Activated naive CD8-positive, alpha-beta T cell (primary cell): ENCODE measurements around the gene CEP83.
"Not testable (repeated sequence)": the region's sequence is repeated elsewhere in the genome, so short reads cannot be mapped to it uniquely, and the experiment has no call there.

Source experiments
- H3K27ac Mint-ChIP-seq: one replicate; pipeline ENCODE4 v1.8.0; 2021; ENCODE audit warnings: mixed read lengths
- H3K27me3 Mint-ChIP-seq: one replicate; pipeline ENCODE4 v1.8.0; 2021; ENCODE audit warnings: mixed read lengths
- H3K36me3 Mint-ChIP-seq: one replicate; pipeline ENCODE4 v1.8.0; 2021; ENCODE audit warnings: mixed read lengths
- H3K4me1 Mint-ChIP-seq: one replicate; pipeline ENCODE4 v1.8.0; 2021; ENCODE audit warnings: low read depth, mixed read lengths
- H3K4me3 Mint-ChIP-seq: one replicate; pipeline ENCODE4 v1.8.0; 2021; ENCODE audit warnings: mild to moderate bottlenecking, mixed read lengths
- H3K9me3 Mint-ChIP-seq: one replicate; pipeline ENCODE4 v1.8.0; 2021; ENCODE audit warnings: low read depth, mixed read lengths

CEP83 gene

GRCh38 chr12:94458877-94459727, 565 bp downstream of the CEP83 start:
- H3K4me3 Mint-ChIP-seq, result peak overlapping the region; percentile 91
- peaks cover 34% of the 10 kb centered on the region for H3K4me1 Mint-ChIP-seq
- peak overlapping the region; percentile 88 for H3K27ac Mint-ChIP-seq
- H3K36me3 Mint-ChIP-seq, result peaks cover 16% of the 10 kb centered on the region
- peaks cover 3% of the 10 kb centered on the region for H3K27me3 Mint-ChIP-seq
- no peaks in the 10 kb centered on the region for H3K9me3 Mint-ChIP-seq

DNA sequence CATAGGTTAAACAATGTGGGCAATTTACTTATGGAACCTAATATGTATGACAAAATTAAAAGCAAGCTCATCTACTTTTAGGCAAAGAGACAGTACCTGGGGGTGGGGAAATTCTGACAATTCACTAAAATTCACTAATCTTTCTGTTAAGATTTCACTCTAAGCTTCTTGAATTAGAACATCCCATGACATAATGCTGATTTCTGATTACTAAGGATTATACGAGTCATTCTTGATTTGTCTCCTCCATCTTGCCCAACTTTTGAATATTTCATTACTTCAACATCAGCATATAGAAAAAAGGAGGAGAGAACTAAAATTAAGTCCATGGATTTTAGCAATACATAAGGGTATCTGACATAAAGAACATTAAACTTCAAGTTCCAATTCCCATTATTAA, 2.4 kb downstream of the CEP83 start:
- Mint-ChIP-seq H3K27ac (peak overlapping the region; percentile 41), H3K9me3 (peaks cover 5% of the 10 kb centered on the region), H3K4me3 (peak overlapping the region; percentile 91), H3K4me1 (peaks cover 43% of the 10 kb centered on the region), H3K27me3 (peaks cover 3% of the 10 kb centered on the region), H3K36me3 (peaks cover 28% of the 10 kb centered on the region)

GRCh38 chr12:94454318-94454717, 5.3 kb downstream of the CEP83 start:
- not testable (repeated sequence) for H3K9me3 Mint-ChIP-seq, H3K4me3 Mint-ChIP-seq, H3K27me3 Mint-ChIP-seq, H3K27ac Mint-ChIP-seq
- Mint-ChIP-seq H3K4me1 (peaks cover 54% of the 10 kb centered on the region), H3K36me3 (peaks cover 47% of the 10 kb centered on the region)

GRCh38 chr12:94445662-94446061, 14.0 kb downstream of the CEP83 start:
- Mint-ChIP-seq H3K4me3 (no peak overlapping the region), H3K36me3 (peaks cover 29% of the 10 kb centered on the region), H3K27me3 (no peaks in the 10 kb centered on the region), H3K4me1 (peaks cover 20% of the 10 kb centered on the region), H3K27ac (no peak overlapping the region), H3K9me3 (peaks cover 12% of the 10 kb centered on the region)

- peaks cover 24% of the 10 kb centered on the region for H3K36me3 Mint-ChIP-seq
- H3K27ac Mint-ChIP-seq, result no peak overlapping the region
- H3K4me1 Mint-ChIP-seq, result peaks cover 30% of the 10 kb centered on the region
- H3K4me3 Mint-ChIP-seq, result no peak overlapping the region
- no peaks in the 10 kb centered on the region for H3K27me3 Mint-ChIP-seq
- H3K9me3 Mint-ChIP-seq, result peaks cover 15% of the 10 kb centered on the region
These were observed 22.4 kb downstream of the CEP83 start for GRCh38 chr12:94437303-94437702.

DNA sequence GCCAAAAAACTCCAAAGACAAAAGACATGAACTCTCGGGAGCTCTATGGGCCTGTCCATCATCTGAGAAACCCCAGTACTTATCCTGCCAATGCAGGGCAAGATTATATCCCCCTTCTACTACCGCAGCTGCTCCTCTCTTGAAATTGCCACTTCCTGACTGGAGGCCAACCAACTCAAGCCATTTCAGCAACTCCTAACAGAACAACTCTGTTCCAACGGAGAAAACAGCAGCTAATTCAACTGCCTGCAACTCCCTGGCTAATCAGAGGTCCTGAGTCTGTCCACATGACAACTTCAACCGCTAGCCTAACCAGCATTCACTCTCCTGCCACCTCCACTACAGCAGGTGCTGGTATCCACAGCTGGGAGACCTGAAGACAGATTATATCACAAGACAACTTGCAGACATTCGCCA, 24.1 kb downstream of the CEP83 start:
- Mint-ChIP-seq H3K9me3 (peaks cover 14% of the 10 kb centered on the region), H3K27me3 (no peaks in the 10 kb centered on the region), H3K4me3 (no peak overlapping the region), H3K36me3 (peaks cover 19% of the 10 kb centered on the region), H3K27ac (peak overlapping the region; percentile 36), H3K4me1 (peaks cover 30% of the 10 kb centered on the region)

- Mint-ChIP-seq H3K4me1 (peaks cover 27% of the 10 kb centered on the region), H3K36me3 (peaks cover 16% of the 10 kb centered on the region), H3K4me3 (no peak overlapping the region), H3K27ac (no peak overlapping the region), H3K9me3 (peaks cover 13% of the 10 kb centered on the region), H3K27me3 (no peaks in the 10 kb centered on the region)
These were observed 25.5 kb downstream of the CEP83 start for GRCh38 chr12:94434171-94434570.

GRCh38 chr12:94433744-94434143, 25.9 kb downstream of the CEP83 start:
- Mint-ChIP-seq H3K4me1 (peaks cover 26% of the 10 kb centered on the region), H3K9me3 (peaks cover 9% of the 10 kb centered on the region), H3K36me3 (peaks cover 13% of the 10 kb centered on the region), H3K27me3 (no peaks in the 10 kb centered on the region), H3K27ac (no peak overlapping the region), H3K4me3 (no peak overlapping the region)

- Mint-ChIP-seq H3K27me3 (no peaks in the 10 kb centered on the region), H3K36me3 (peaks cover 25% of the 10 kb centered on the region), H3K4me3 (no peak overlapping the region), H3K27ac (no peak overlapping the region), H3K9me3 (peaks cover 8% of the 10 kb centered on the region), H3K4me1 (peaks cover 26% of the 10 kb centered on the region)
These were observed 29.4 kb downstream of the CEP83 start for GRCh38 chr12:94430304-94430703.

- Mint-ChIP-seq H3K9me3 (peaks cover 8% of the 10 kb centered on the region), H3K27me3 (no peaks in the 10 kb centered on the region), H3K4me3 (no peak overlapping the region), H3K36me3 (peaks cover 27% of the 10 kb centered on the region), H3K27ac (no peak overlapping the region), H3K4me1 (peaks cover 22% of the 10 kb centered on the region)
These were observed 30.0 kb downstream of the CEP83 start for GRCh38 chr12:94429633-94430032.

DNA sequence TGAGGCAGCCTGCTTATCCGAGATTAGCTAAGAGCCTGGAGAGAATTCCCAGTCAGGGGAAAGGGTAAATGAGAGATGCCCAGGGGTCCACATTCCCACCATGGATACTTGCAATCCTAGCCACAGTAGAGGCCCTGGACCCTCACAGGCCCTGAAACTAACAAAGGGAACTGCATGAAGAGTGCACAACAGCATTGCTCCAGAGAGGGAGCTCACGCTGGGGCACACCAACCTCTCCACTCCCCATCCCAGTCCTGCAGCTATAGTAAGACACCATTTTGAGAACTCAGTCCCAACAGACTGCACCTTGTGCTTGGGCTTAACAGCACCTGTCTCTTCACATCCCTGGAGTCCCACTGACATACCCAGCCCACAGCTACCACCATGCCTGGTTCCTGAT, 30.5 kb downstream of the CEP83 start:
- Mint-ChIP-seq H3K27ac (no peak overlapping the region), H3K9me3 (peaks cover 8% of the 10 kb centered on the region), H3K36me3 (peaks cover 30% of the 10 kb centered on the region)

DNA sequence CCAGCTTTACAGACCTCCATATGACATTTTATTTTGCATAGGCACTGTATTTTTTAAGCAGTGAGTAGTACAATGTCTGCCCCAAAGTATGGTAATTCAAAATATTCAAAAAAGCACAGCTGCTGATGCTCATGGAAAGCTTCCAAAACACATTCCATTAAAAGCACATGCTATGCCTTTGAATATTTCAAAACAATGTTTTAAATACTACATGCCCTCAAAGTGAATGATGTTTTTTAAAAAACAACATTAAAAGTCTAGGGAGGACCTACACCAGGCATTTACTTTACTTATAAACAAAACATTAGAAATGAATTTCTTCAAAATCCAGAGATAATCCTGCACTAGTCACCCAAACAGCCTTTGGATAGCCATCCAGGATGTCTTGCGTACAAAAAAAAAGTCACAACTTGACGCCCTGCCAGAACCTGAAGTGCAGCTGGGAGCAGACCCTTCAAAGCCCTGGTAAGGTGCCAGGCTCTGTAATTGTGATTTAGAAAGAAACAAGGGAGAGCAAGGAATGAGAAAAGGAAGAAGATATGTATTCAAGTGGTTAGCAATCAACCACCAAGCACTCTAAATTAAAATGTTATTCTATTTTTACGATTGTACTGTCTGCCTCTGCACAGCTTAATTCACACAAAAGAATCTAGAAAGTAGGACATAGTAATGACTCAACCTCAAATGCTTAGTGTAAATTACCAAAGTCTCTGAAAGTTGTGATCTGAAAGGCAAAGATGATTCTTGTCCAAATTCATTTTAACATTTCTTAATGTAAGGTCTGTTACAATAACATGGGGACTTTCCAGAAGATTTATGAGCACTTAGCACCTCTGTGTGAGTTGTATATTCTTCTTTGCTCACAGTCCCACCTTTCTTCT, 31.9 kb downstream of the CEP83 start:
- Mint-ChIP-seq H3K4me3 (no peak overlapping the region), H3K4me1 (peaks cover 22% of the 10 kb centered on the region), H3K27me3 (no peaks in the 10 kb centered on the region), H3K9me3 (peaks cover 10% of the 10 kb centered on the region), H3K36me3 (peaks cover 34% of the 10 kb centered on the region), H3K27ac (peak overlapping the region; percentile 85)

More for the DNA sequence above, 30.5 kb downstream of the CEP83 start:
- H3K4me3 Mint-ChIP-seq, result no peak overlapping the region
- H3K27me3 Mint-ChIP-seq, result no peaks in the 10 kb centered on the region
- peaks cover 22% of the 10 kb centered on the region for H3K4me1 Mint-ChIP-seq

DNA sequence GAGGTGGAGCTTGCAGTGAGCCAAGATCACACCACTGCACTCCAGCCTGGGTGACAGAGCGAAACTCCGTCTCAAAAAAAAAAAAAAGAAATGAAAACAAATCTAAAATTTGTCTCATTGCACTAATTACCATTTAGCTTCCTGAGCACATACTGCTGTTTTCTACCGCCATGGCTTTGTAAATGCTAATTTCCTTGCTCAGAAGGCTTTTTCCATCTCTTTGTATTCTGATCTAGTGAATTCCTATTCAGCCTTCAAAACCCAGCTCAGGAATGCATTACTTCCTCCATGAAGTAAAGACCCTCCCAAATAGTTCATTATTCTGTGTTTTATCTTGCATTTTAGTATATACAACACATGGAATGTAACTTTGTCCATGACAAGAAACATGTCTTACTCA, 33.6 kb downstream of the CEP83 start:
- Mint-ChIP-seq H3K27ac (no peak overlapping the region), H3K4me1 (peaks cover 22% of the 10 kb centered on the region), H3K9me3 (peaks cover 17% of the 10 kb centered on the region), H3K4me3 (no peak overlapping the region), H3K36me3 (peaks cover 40% of the 10 kb centered on the region), H3K27me3 (no peaks in the 10 kb centered on the region)

DNA sequence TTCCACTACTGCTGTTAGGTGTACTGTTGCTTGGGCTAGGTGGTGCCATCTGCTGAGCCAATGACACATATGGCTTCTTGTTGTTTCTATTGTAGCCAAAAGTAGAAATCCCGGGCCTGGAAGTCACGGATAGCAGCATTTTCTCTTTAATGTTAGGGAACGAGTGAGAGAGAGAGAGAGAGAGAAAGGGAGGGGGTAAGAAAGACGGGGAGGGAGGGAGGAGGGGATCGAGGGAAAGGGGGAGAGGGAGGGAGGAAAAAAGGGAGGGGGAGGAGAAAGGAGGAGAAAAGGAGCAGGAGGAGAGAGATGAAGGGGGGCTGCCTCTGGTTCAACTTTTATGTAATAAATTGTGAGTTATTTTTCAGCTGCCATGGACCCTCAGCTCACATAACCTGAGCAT, 34.8 kb downstream of the CEP83 start:
- H3K9me3 Mint-ChIP-seq, result peaks cover 10% of the 10 kb centered on the region
- H3K4me3 Mint-ChIP-seq, H3K27ac Mint-ChIP-seq, H3K27me3 Mint-ChIP-seq: not testable (repeated sequence)
- peaks cover 37% of the 10 kb centered on the region for H3K36me3 Mint-ChIP-seq
- peaks cover 17% of the 10 kb centered on the region for H3K4me1 Mint-ChIP-seq
